Mammary epithelial cell (primary cell): ENCODE results near the gene FOXI1.

Experiments
- CTCF ChIP-seq, 2 donors: IDR thresholded peaks in 1 of 2; conservative IDR thresholded peaks in 1 of 2; 2 replicates each; pipeline ENCODE4 v1.5.1; 2011 to 2012; ENCODE audit warnings: inconsistent platforms in 2 of 2, low read length in 2 of 2, mild to moderate bottlenecking in 2 of 2, control low read depth in 1 of 2, low read depth in 1 of 2; ENCODE audit not compliant: insufficient read depth in 1 of 2; ENCODE audit errors: extremely low read depth in 1 of 2
- EZH2 ChIP-seq: IDR thresholded peaks from 2 replicates; pipeline ENCODE4 v1.6.1; 2012; ENCODE audit warnings: low read length, inconsistent platforms, borderline replicate concordance

GRCh38 chr5:170147753-170148264, 42.1 kb downstream of the FOXI1 start:
- TF ChIP-seq CTCF (conservative IDR thresholded peaks at IDR 0.05 in 1 of 2, IDR thresholded peaks at IDR 0.05 in 1 of 2; ENCODE audit: extremely low read depth in 1 of 2, insufficient read depth in 1 of 2, low read depth in 1 of 2, low read length in 2 of 2): no peak
- no peak for TF ChIP-seq EZH2
